Right lobe of liver (tissue), 6 donors: ENCODE measurements around the gene GADD45G. TPM values are rescaled to one million over a fixed set of nuclear protein-coding genes. Genes with fewer than 3 reads are reported as not detected.

Experiments
- ATAC-seq, 4 donors: fragments of 200-7000 bp; cut with Tn5 transposase; one replicate each; pipeline ENCODE4 v1.9.1; 2020; ENCODE audit warnings: mild to moderate bottlenecking in 4 of 4, moderate library complexity in 4 of 4
- DNase-seq, 3 donors: peaks; one replicate each; pipeline ENCODE4 v3.0.0-alpha.2; 2020
- H3K27ac ChIP-seq, 3 donors: fragments of 200-600 bp; one replicate each; pipeline ENCODE4 v1.8.0; 2022
- H3K27me3 ChIP-seq, 2 donors: fragments of 200-600 bp; one replicate each; pipeline ENCODE4 v1.8.0; 2022
- H3K36me3 ChIP-seq, 4 donors: fragments of 200-600 bp; sonication (generic) in 1 of 4; one replicate each; pipeline versions ENCODE4 v1.5.1 to v1.8.0; 2017 to 2022; ENCODE audit warnings: control low read depth in 1 of 4
- H3K4me1 ChIP-seq, 4 donors: fragments of 200-600 bp; sonication (generic) in 1 of 4; one replicate each; pipeline versions ENCODE4 v1.5.1 to v1.8.0; 2017 to 2022; ENCODE audit warnings: control low read depth in 1 of 4
- H3K4me3 ChIP-seq, 3 donors: fragments of 200-600 bp; one replicate each; pipeline ENCODE4 v1.8.0; 2022
- H3K9me3 ChIP-seq, 4 donors: fragments of 200-600 bp; sonication (generic) in 1 of 4; one replicate each; pipeline versions ENCODE4 v1.5.1 to v1.8.0; 2017 to 2022; ENCODE audit warnings: control low read depth in 1 of 4
- POLR2A ChIP-seq: fragments of 450-650 bp; IDR thresholded peaks from one replicate; pipeline ENCODE4 v1.6.1; 2017; ENCODE audit warnings: antibody characterized with exemption, mild to moderate bottlenecking
- WGBS: methylation state at CpG from one replicate; pipeline ENCODE4 v1.1.6; 2018; ENCODE audit warnings: low coverage, low lambda C conversion rate; ENCODE audit not compliant: insufficient coverage; ENCODE audit errors: missing lambda C conversion rate; 5-methylcytosine and 5-hydroxymethylcytosine counted together
- intact Hi-C, 2 donors: fragments of 100-400 bp; cut with DNase I; formaldehyde crosslinking; loops; one replicate each; pipeline versions ENCODE4 v1.11.2 to v1.14.1; 2022
- total RNA-seq, 6 experiments: library from RNA; depleted of rRNA in 2 of 6; stranded (reverse); fragments of >200 nt in 2 of 6; fragmentation: NEBNext Ultra II Directional in 3 of 6; extraction: Animal tissue kit (Norgen Biotek cat#: 25700) in 3 of 6; gene quantifications; one replicate each; pipeline versions ENCODE4 v1.1.0 to v1.2.4, GENCODE V29; 2016 to 2023
- TF ChIP-seq, protein P1 (sequence below), 4 donors: fragments of 200-600 bp in 3 of 4; fragments of 450-650 bp in 1 of 4; IDR thresholded peaks; one replicate each; pipeline versions ENCODE4 v1.5.1 to v1.8.0; 2016 to 2022; ENCODE audit warnings: antibody characterized with exemption in 4 of 4, mild to moderate bottlenecking in 2 of 4
- donor health status: DM: no; HTN: yes; CAD: no.
- donor health status: DM: no; HTN: no; CAD: no.
- donor health status: DM: no; HTN: no; CAD: no.
- donor health status: DM: no; HTN: yes; CAD: no.
- donor health status: DM: no; HTN: yes; CAD: no.

GADD45G gene
- total RNA-seq, 6 experiments from 2014 or later, result 11.4 to 130 (median 30.9) TPM

- no peak for TF ChIP-seq POLR2A
- TF ChIP-seq, protein P1, sequence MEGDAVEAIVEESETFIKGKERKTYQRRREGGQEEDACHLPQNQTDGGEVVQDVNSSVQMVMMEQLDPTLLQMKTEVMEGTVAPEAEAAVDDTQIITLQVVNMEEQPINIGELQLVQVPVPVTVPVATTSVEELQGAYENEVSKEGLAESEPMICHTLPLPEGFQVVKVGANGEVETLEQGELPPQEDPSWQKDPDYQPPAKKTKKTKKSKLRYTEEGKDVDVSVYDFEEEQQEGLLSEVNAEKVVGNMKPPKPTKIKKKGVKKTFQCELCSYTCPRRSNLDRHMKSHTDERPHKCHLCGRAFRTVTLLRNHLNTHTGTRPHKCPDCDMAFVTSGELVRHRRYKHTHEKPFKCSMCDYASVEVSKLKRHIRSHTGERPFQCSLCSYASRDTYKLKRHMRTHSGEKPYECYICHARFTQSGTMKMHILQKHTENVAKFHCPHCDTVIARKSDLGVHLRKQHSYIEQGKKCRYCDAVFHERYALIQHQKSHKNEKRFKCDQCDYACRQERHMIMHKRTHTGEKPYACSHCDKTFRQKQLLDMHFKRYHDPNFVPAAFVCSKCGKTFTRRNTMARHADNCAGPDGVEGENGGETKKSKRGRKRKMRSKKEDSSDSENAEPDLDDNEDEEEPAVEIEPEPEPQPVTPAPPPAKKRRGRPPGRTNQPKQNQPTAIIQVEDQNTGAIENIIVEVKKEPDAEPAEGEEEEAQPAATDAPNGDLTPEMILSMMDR (IDR thresholded peaks at IDR 0.05), result no peak
- intact Hi-C loops, result no loop called here
- ATAC-seq (peak; percentile 48 to 87 (median 76)), DNase-seq (peak in 2 of 3 donors; percentile 83 to 86)
- Histone ChIP-seq H3K4me3 (peak overlapping the region in 1 of 3 donors; percentile 10), H3K9me3 (no peaks in the 10 kb centered on the region), H3K36me3 (no peaks in the 10 kb centered on the region), H3K27me3 (no peaks in the 10 kb centered on the region), H3K27ac (peak overlapping the region in 2 of 3 donors; percentile 43 to 70), H3K4me1 (peaks cover 0 to 46% (median 9%) of the 10 kb centered on the region in 4 donors)
- WGBS, result 48% methylated on average over 4 of the region's 7 CpGs
Measured at GRCh38 chr9:89632192-89632733, 27.5 kb downstream of the GADD45G start.

DNA sequence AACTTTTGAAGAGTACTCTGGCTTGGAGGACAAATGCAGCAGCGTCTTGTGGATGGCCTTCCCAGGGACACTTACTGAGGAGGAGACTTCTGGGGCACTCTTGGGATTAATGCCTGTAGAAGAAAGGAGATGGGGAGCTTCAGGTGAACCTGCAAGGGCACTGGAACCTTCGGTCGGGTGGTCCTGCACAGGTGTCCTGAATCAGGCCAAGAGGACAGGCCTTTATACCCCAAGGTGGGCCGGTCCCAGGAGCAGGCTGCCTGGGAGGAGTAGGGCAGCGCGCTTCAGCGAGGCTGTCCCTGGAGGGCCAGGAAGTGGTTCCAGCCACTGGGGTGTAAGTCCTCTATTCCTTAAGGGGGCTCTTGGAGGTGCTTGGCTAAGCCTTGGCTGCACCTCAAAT lies 27.9 kb downstream of the GADD45G start:
- no peak for ATAC-seq

GRCh38 chr9:89633404-89633803 lies 28.6 kb downstream of the GADD45G start:
- H3K9me3 ChIP-seq, result no peaks in the 10 kb centered on the region
- ATAC-seq, result no peak
- no peaks in the 10 kb centered on the region for H3K27me3 ChIP-seq
- intact Hi-C loops, result no loop called here
- no peak for TF ChIP-seq POLR2A
- TF ChIP-seq, protein P1 (IDR thresholded peaks at IDR 0.05), result no peak
- peaks cover 0 to 43% (median 9%) of the 10 kb centered on the region in 4 donors for H3K4me1 ChIP-seq
- H3K4me3 ChIP-seq, result no peak overlapping the region
- H3K36me3 ChIP-seq, result no peaks in the 10 kb centered on the region
- WGBS, result 80% methylated on average over 1 of the region's 6 CpGs
- peak overlapping the region in 2 of 3 donors; percentile 43 to 70 for H3K27ac ChIP-seq
- DNase-seq, result no peak

More for the DNA sequence above, 27.9 kb downstream of the GADD45G start:
- DNase-seq, result no peak
- H3K4me3 ChIP-seq, result peak overlapping the region in 1 of 3 donors; percentile 10
- H3K4me1 ChIP-seq, result peaks cover 0 to 43% (median 9%) of the 10 kb centered on the region in 4 donors
- intact Hi-C loops, result no loop called here
- H3K36me3 ChIP-seq, result no peaks in the 10 kb centered on the region
- no peaks in the 10 kb centered on the region for H3K9me3 ChIP-seq
- WGBS, result 84% methylated on average over 6 of the region's 7 CpGs
- H3K27me3 ChIP-seq, result no peaks in the 10 kb centered on the region
- no peak for TF ChIP-seq POLR2A
- TF ChIP-seq, protein P1 (IDR thresholded peaks at IDR 0.05), result no peak
- H3K27ac ChIP-seq, result peak overlapping the region in 2 of 3 donors; percentile 43 to 70

DNA sequence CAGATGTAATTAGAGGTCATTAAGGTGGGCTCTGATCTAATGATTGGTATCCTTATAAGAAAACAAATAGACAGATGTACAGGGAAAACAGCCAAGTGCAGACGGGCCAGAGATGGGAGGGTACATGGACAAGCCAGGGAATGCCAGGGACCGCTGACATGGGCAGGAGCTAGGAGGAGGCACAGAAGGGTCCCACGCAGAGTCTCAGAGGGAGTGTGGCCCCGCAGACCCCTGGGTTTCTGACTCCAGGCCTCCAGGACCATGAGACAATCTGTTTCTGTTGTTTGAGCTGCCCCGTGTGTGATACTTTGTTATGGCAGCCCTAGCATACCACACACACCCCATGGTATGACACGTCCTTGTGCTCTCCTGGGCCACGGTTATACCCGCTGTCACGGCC lies 29.1 kb downstream of the GADD45G start:
- ATAC-seq, result no peak
- intact Hi-C loops, result no loop called here
- no peaks in the 10 kb centered on the region for H3K9me3 ChIP-seq
- TF ChIP-seq, protein P1 (IDR thresholded peaks at IDR 0.05), result no peak
- no peak for TF ChIP-seq POLR2A
- peaks cover 0 to 43% (median 9%) of the 10 kb centered on the region in 4 donors for H3K4me1 ChIP-seq
- H3K36me3 ChIP-seq, result no peaks in the 10 kb centered on the region
- DNase-seq, result no peak
- H3K27me3 ChIP-seq, result no peaks in the 10 kb centered on the region
- no peak overlapping the region for H3K4me3 ChIP-seq
- 83% methylated on average over 4 of the region's 9 CpGs for WGBS
- no peak overlapping the region for H3K27ac ChIP-seq
